HEK293 (cell line): ENCODE results near the gene CTCF.

ENCODE experiments used
- BCL11A ChIP-seq: fragments of 450-650 bp; formaldehyde crosslinking; IDR thresholded peaks from 2 replicates; pipeline ENCODE4 v1.5.1; 2016; ENCODE audit warnings: low read depth, missing biosample characterization, missing genetic modification characterization
- HOXA7 ChIP-seq: sonication (generic); formaldehyde crosslinking; IDR thresholded peaks from 2 replicates; pipeline ENCODE4 v1.8.1; 2022; ENCODE audit warnings: missing genetic modification reagents, borderline replicate concordance
- KLF9 ChIP-seq: fragments of 450-650 bp; formaldehyde crosslinking; IDR thresholded peaks from 2 replicates; pipeline ENCODE4 v1.5.1; 2016; ENCODE audit warnings: missing biosample characterization, missing genetic modification characterization, low read depth
- PRDM1 ChIP-seq: fragments of 450-650 bp; formaldehyde crosslinking; IDR thresholded peaks from 2 replicates; pipeline ENCODE4; 2016; ENCODE audit warnings: missing biosample characterization, missing genetic modification characterization
- SP2 ChIP-seq: fragments of 450-650 bp; formaldehyde crosslinking; IDR thresholded peaks from 2 replicates; pipeline ENCODE4 v1.5.1; 2016; ENCODE audit warnings: missing biosample characterization, missing genetic modification characterization
- SP3 ChIP-seq: fragments of 450-650 bp; formaldehyde crosslinking; IDR thresholded peaks from 2 replicates; pipeline ENCODE4 v1.5.1; 2016; ENCODE audit warnings: missing biosample characterization, missing genetic modification characterization
- SP7 ChIP-seq: fragments of 450-650 bp; formaldehyde crosslinking; IDR thresholded peaks from 2 replicates; pipeline ENCODE4 v1.5.1; 2016; ENCODE audit warnings: missing biosample characterization, missing genetic modification characterization
- ZEB2 ChIP-seq: fragments of 450-650 bp; formaldehyde crosslinking; IDR thresholded peaks from 2 replicates; pipeline ENCODE4 v1.5.1; 2016; ENCODE audit warnings: missing biosample characterization, missing genetic modification characterization
- ZFP41 ChIP-seq: fragments of 450-650 bp; formaldehyde crosslinking; IDR thresholded peaks from 2 replicates; pipeline ENCODE4 v1.5.1; 2016; ENCODE audit warnings: missing biosample characterization, missing genetic modification characterization, borderline replicate concordance
- ZNF175 ChIP-seq: fragments of 450-650 bp; formaldehyde crosslinking; IDR thresholded peaks from 2 replicates; pipeline ENCODE4 v1.5.1; 2016; ENCODE audit warnings: missing biosample characterization, missing genetic modification characterization
- ZNF558 ChIP-seq: fragments of 450-650 bp; formaldehyde crosslinking; IDR thresholded peaks from 2 replicates; pipeline ENCODE4 v1.5.1; 2016; ENCODE audit warnings: missing biosample characterization, missing genetic modification characterization
- ZNF623 ChIP-seq: fragments of 450-650 bp; formaldehyde crosslinking; IDR thresholded peaks from 2 replicates; pipeline ENCODE4 v1.5.1; 2016; ENCODE audit warnings: missing biosample characterization, missing genetic modification characterization
- ZNF776 ChIP-seq: fragments of 450-650 bp; formaldehyde crosslinking; IDR thresholded peaks from 2 replicates; pipeline ENCODE4 v1.5.0; 2017; ENCODE audit warnings: missing biosample characterization, missing genetic modification characterization, borderline replicate concordance
- ZNF837 ChIP-seq: fragments of 450-650 bp; formaldehyde crosslinking; IDR thresholded peaks from 2 replicates; pipeline ENCODE4 v1.5.1; 2016; ENCODE audit warnings: missing biosample characterization, missing genetic modification characterization
- ZXDB ChIP-seq: fragments of 450-650 bp; formaldehyde crosslinking; IDR thresholded peaks from 2 replicates; pipeline ENCODE4 v1.5.1; 2016; ENCODE audit warnings: missing biosample characterization, missing genetic modification characterization
- TF ChIP-seq, protein P1 (sequence below): fragments of 450-650 bp; IDR thresholded peaks from 2 replicates; pipeline ENCODE4 v1.5.1; 2018; ENCODE audit warnings: missing biosample characterization, missing genetic modification characterization
- TF ChIP-seq, protein P2 (sequence below): fragments of 450-650 bp; formaldehyde crosslinking; IDR thresholded peaks from 2 replicates; pipeline ENCODE4 v1.5.1; 2016; ENCODE audit warnings: missing biosample characterization, missing genetic modification characterization, borderline replicate concordance
- TF ChIP-seq, protein P3 (sequence below): fragments of 450-650 bp; formaldehyde crosslinking; IDR thresholded peaks from 2 replicates; pipeline ENCODE4 v1.5.1; 2016; ENCODE audit warnings: missing biosample characterization, missing genetic modification characterization
- TF ChIP-seq, protein P4 (sequence below): fragments of 450-650 bp; formaldehyde crosslinking; IDR thresholded peaks from 2 replicates; pipeline ENCODE4 v1.5.0; 2017; ENCODE audit warnings: missing biosample characterization, missing genetic modification characterization, borderline replicate concordance
- TF ChIP-seq, protein P5 (sequence below): fragments of 450-650 bp; formaldehyde crosslinking; IDR thresholded peaks from 2 replicates; pipeline ENCODE4 v1.5.1; 2016; ENCODE audit warnings: missing biosample characterization, missing genetic modification characterization, low read depth
- TF ChIP-seq, protein P6 (sequence below): IDR thresholded peaks from 2 replicates; pipeline ENCODE4 v1.6.1; 2011; ENCODE audit warnings: mild to moderate bottlenecking, low read depth, low read length, borderline replicate concordance
- TF ChIP-seq, protein P7 (sequence below): fragments of 450-650 bp; formaldehyde crosslinking; IDR thresholded peaks from 2 replicates; pipeline ENCODE4 v1.5.1; 2016; ENCODE audit warnings: missing biosample characterization, missing genetic modification characterization
- TF ChIP-seq, protein P8 (sequence below): fragments of 450-650 bp; formaldehyde crosslinking; IDR thresholded peaks from 2 replicates; pipeline ENCODE4 v1.5.1; 2017; ENCODE audit warnings: missing biosample characterization, mild to moderate bottlenecking, missing genetic modification characterization, moderate library complexity

The CTCF gene

DNA sequence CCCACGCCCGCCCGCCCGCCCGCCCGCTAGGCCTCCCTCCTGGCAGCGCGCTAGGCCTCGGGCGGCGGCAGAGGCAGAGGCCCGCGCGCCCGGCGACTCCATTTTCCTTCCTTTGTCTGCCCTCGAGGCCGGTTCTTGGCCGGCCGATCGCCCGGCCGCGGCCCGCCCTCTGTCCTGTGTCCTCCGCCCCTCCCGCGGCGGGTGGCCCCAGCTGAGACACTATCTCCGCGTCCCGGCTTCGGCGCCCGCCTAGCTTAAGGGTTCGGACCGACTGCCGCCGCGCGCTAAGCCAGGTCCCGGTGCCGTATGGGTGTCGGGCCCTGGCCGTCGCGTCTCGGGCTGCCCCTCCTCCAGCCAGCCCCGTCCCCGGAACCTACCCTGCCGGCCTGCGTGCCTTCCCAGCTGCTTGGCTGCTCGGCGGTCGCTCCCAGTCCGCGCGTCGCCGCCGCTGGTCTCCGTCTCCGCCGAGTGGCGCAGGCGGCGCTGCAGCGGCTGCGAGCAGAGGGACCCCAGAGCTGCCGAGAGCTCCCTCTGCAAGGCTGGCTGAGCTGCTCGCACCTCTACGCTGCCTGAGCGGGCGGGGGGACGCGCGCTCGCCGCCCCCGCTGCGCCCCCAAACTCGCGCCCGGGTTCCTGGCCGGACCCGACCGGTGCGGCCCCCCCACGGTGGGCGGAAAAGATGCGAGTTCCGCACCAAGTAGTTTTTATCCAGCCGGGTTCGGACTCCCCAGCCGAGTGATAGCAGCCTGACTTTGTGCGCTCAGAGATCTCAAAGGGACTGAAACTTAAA, 787 bp downstream of the CTCF start (continued):
- TF ChIP-seq, protein P1, sequence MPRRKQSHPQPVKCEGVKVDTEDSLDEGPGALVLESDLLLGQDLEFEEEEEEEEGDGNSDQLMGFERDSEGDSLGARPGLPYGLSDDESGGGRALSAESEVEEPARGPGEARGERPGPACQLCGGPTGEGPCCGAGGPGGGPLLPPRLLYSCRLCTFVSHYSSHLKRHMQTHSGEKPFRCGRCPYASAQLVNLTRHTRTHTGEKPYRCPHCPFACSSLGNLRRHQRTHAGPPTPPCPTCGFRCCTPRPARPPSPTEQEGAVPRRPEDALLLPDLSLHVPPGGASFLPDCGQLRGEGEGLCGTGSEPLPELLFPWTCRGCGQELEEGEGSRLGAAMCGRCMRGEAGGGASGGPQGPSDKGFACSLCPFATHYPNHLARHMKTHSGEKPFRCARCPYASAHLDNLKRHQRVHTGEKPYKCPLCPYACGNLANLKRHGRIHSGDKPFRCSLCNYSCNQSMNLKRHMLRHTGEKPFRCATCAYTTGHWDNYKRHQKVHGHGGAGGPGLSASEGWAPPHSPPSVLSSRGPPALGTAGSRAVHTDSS: no peak
- 0 out of 2 replicates have a peak, but pooled peaks have one; percentile 46 for TF ChIP-seq ZEB2 (tag by site-specific recombination)
- TF ChIP-seq KLF9 (tag by site-specific recombination): peak; percentile 62
- TF ChIP-seq, protein P2, sequence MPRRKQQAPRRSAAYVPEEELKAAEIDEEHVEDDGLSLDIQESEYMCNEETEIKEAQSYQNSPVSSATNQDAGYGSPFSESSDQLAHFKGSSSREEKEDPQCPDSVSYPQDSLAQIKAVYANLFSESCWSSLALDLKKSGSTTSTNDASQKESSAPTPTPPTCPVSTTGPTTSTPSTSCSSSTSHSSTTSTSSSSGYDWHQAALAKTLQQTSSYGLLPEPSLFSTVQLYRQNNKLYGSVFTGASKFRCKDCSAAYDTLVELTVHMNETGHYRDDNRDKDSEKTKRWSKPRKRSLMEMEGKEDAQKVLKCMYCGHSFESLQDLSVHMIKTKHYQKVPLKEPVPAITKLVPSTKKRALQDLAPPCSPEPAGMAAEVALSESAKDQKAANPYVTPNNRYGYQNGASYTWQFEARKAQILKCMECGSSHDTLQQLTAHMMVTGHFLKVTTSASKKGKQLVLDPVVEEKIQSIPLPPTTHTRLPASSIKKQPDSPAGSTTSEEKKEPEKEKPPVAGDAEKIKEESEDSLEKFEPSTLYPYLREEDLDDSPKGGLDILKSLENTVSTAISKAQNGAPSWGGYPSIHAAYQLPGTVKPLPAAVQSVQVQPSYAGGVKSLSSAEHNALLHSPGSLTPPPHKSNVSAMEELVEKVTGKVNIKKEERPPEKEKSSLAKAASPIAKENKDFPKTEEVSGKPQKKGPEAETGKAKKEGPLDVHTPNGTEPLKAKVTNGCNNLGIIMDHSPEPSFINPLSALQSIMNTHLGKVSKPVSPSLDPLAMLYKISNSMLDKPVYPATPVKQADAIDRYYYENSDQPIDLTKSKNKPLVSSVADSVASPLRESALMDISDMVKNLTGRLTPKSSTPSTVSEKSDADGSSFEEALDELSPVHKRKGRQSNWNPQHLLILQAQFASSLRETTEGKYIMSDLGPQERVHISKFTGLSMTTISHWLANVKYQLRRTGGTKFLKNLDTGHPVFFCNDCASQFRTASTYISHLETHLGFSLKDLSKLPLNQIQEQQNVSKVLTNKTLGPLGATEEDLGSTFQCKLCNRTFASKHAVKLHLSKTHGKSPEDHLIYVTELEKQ (tag by site-specific recombination): no peak
- TF ChIP-seq SP2: peak; percentile 67
- no peak for TF ChIP-seq BCL11A (tag by site-specific recombination)
- TF ChIP-seq, protein P3, sequence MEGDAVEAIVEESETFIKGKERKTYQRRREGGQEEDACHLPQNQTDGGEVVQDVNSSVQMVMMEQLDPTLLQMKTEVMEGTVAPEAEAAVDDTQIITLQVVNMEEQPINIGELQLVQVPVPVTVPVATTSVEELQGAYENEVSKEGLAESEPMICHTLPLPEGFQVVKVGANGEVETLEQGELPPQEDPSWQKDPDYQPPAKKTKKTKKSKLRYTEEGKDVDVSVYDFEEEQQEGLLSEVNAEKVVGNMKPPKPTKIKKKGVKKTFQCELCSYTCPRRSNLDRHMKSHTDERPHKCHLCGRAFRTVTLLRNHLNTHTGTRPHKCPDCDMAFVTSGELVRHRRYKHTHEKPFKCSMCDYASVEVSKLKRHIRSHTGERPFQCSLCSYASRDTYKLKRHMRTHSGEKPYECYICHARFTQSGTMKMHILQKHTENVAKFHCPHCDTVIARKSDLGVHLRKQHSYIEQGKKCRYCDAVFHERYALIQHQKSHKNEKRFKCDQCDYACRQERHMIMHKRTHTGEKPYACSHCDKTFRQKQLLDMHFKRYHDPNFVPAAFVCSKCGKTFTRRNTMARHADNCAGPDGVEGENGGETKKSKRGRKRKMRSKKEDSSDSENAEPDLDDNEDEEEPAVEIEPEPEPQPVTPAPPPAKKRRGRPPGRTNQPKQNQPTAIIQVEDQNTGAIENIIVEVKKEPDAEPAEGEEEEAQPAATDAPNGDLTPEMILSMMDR: peak; percentile 98
- no peak for TF ChIP-seq HOXA7
- TF ChIP-seq, protein P4, sequence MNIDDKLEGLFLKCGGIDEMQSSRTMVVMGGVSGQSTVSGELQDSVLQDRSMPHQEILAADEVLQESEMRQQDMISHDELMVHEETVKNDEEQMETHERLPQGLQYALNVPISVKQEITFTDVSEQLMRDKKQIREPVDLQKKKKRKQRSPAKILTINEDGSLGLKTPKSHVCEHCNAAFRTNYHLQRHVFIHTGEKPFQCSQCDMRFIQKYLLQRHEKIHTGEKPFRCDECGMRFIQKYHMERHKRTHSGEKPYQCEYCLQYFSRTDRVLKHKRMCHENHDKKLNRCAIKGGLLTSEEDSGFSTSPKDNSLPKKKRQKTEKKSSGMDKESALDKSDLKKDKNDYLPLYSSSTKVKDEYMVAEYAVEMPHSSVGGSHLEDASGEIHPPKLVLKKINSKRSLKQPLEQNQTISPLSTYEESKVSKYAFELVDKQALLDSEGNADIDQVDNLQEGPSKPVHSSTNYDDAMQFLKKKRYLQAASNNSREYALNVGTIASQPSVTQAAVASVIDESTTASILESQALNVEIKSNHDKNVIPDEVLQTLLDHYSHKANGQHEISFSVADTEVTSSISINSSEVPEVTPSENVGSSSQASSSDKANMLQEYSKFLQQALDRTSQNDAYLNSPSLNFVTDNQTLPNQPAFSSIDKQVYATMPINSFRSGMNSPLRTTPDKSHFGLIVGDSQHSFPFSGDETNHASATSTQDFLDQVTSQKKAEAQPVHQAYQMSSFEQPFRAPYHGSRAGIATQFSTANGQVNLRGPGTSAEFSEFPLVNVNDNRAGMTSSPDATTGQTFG: no peak
- TF ChIP-seq ZNF776 (tag by site-specific recombination): no peak
- TF ChIP-seq ZNF175: no peak
- TF ChIP-seq ZFP41 (tag by site-specific recombination): no peak
- TF ChIP-seq ZNF623: no peak
- TF ChIP-seq, protein P5, sequence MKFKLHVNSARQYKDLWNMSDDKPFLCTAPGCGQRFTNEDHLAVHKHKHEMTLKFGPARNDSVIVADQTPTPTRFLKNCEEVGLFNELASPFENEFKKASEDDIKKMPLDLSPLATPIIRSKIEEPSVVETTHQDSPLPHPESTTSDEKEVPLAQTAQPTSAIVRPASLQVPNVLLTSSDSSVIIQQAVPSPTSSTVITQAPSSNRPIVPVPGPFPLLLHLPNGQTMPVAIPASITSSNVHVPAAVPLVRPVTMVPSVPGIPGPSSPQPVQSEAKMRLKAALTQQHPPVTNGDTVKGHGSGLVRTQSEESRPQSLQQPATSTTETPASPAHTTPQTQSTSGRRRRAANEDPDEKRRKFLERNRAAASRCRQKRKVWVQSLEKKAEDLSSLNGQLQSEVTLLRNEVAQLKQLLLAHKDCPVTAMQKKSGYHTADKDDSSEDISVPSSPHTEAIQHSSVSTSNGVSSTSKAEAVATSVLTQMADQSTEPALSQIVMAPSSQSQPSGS (tag by site-specific recombination): no peak
- no peak for TF ChIP-seq SP7 (tag by site-specific recombination)
- no peak for TF ChIP-seq ZNF558
- TF ChIP-seq, protein P6, sequence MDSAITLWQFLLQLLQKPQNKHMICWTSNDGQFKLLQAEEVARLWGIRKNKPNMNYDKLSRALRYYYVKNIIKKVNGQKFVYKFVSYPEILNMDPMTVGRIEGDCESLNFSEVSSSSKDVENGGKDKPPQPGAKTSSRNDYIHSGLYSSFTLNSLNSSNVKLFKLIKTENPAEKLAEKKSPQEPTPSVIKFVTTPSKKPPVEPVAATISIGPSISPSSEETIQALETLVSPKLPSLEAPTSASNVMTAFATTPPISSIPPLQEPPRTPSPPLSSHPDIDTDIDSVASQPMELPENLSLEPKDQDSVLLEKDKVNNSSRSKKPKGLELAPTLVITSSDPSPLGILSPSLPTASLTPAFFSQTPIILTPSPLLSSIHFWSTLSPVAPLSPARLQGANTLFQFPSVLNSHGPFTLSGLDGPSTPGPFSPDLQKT: no peak
- TF ChIP-seq SP3: peak; percentile 5; the same call in 1 of the 2 replicates
- TF ChIP-seq ZNF837 (tag by site-specific recombination): no peak
- TF ChIP-seq, protein P7, sequence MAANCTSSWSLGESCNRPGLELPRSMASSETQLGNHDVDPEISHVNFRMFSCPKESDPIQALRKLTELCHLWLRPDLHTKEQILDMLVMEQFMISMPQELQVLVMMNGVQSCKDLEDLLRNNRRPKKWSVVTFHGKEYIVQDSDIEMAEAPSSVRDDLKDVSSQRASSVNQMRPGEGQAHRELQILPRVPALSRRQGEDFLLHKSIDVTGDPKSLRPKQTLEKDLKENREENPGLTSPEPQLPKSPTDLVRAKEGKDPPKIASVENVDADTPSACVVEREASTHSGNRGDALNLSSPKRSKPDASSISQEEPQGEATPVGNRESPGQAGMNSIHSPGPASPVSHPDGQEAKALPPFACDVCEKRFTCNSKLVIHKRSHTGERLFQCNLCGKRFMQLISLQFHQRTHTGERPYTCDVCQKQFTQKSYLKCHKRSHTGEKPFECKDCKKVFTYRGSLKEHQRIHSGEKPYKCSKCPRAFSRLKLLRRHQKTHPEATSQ (tag by site-specific recombination): peak; percentile 69; the same call in 1 of the 2 replicates
- no peak for TF ChIP-seq PRDM1
- TF ChIP-seq, protein P8, sequence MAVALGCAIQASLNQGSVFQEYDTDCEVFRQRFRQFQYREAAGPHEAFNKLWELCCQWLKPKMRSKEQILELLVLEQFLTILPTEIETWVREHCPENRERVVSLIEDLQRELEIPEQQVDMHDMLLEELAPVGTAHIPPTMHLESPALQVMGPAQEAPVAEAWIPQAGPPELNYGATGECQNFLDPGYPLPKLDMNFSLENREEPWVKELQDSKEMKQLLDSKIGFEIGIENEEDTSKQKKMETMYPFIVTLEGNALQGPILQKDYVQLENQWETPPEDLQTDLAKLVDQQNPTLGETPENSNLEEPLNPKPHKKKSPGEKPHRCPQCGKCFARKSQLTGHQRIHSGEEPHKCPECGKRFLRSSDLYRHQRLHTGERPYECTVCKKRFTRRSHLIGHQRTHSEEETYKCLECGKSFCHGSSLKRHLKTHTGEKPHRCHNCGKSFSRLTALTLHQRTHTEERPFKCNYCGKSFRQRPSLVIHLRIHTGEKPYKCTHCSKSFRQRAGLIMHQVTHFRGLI: 0 out of 2 replicates have a peak, but pooled peaks have one; percentile 15
- TF ChIP-seq ZXDB (tag by site-specific recombination): 0 out of 2 replicates have a peak, but pooled peaks have one; percentile 52
